ENCODE data around the gene WDTC1.

DNA sequence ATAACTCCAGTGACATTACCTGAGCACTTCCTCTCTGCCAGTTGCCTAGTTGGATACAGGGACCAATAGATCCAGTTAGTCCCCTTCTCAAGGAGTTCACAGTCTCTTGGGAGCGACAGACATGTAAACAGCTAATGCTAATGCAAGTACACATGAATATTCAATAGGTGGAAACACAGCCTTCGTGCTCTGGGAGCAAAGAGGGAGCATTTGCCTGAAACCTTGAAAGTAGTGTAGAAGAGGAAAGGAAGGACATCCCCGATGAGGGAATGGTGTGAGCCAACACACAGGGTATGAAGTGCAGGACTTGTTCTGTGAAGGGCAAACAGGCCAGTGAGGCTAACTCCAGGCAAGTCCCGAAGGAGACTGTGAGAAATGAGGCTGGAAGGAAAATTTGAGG is 83.7 kb downstream of the WDTC1 start:
- TF ChIP-seq, protein P1, sequence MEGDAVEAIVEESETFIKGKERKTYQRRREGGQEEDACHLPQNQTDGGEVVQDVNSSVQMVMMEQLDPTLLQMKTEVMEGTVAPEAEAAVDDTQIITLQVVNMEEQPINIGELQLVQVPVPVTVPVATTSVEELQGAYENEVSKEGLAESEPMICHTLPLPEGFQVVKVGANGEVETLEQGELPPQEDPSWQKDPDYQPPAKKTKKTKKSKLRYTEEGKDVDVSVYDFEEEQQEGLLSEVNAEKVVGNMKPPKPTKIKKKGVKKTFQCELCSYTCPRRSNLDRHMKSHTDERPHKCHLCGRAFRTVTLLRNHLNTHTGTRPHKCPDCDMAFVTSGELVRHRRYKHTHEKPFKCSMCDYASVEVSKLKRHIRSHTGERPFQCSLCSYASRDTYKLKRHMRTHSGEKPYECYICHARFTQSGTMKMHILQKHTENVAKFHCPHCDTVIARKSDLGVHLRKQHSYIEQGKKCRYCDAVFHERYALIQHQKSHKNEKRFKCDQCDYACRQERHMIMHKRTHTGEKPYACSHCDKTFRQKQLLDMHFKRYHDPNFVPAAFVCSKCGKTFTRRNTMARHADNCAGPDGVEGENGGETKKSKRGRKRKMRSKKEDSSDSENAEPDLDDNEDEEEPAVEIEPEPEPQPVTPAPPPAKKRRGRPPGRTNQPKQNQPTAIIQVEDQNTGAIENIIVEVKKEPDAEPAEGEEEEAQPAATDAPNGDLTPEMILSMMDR (IDR thresholded peaks at IDR 0.05), result no peak
- no peak for TF ChIP-seq POLR2A (IDR thresholded peaks at IDR 0.05)

Data from right lobe of liver (tissue), 4 donors.